ENCODE measurements around the gene ADAMTS17.

DNA sequence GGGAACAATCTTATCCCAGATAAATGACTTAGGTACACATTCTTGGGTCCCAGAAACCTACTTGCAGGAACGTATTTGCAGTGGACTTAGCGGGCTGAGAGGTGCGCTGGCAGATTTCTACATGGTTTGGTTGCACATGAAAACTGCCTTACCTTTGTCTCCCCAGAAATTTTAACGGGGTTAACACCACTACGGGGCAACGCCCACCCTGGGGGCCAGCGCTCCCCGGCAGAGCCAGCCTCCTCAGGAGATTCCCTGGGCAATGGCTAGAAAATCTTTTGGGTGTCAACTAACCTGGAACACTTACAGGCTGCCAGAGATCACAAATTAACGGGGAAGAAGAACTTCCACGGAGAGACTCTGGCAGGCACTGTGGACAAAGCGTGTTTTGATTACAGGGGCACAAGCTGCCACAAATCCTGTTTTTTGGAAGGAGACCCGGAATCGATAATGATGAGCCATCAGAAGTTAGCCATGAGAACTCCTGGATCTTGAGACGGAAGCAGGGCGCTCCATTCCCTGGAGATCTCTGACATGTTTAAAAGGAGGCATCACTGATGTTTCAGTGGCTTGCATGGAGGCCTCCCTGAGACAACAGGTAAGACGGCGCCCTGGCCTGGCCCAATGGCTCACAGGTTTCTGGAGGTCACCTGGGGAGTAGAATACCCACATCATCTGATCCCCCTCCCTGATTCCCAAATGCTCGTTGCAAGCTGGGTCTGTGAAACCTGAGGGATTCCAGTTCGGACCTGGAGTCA, 288.9 kb downstream of the ADAMTS17 start:
- TF ChIP-seq, protein P1, sequence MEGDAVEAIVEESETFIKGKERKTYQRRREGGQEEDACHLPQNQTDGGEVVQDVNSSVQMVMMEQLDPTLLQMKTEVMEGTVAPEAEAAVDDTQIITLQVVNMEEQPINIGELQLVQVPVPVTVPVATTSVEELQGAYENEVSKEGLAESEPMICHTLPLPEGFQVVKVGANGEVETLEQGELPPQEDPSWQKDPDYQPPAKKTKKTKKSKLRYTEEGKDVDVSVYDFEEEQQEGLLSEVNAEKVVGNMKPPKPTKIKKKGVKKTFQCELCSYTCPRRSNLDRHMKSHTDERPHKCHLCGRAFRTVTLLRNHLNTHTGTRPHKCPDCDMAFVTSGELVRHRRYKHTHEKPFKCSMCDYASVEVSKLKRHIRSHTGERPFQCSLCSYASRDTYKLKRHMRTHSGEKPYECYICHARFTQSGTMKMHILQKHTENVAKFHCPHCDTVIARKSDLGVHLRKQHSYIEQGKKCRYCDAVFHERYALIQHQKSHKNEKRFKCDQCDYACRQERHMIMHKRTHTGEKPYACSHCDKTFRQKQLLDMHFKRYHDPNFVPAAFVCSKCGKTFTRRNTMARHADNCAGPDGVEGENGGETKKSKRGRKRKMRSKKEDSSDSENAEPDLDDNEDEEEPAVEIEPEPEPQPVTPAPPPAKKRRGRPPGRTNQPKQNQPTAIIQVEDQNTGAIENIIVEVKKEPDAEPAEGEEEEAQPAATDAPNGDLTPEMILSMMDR (IDR thresholded peaks at IDR 0.05 in 4 of 5, conservative IDR thresholded peaks at IDR 0.05 in 1 of 5): no peak
- TF ChIP-seq POLR2A (IDR thresholded peaks at IDR 0.05): no peak
